GM19395 (cell line): ENCODE results near the gene PECR.
A peak's percentile ranks its signal among the peaks of the same experiment; 100 is the strongest.
"Not testable (repeated sequence)": the region's sequence is repeated elsewhere in the genome, so short reads cannot be mapped to it uniquely, and the experiment has no call there.

Source experiments
- ATAC-seq: cut with Tn5 transposase; IDR thresholded peaks from one replicate; pipeline ENCODE4 v1.9.1; 2021; ENCODE audit warnings: mild to moderate bottlenecking, moderate library complexity; ENCODE audit not compliant: unreplicated experiment

The PECR gene

DNA sequence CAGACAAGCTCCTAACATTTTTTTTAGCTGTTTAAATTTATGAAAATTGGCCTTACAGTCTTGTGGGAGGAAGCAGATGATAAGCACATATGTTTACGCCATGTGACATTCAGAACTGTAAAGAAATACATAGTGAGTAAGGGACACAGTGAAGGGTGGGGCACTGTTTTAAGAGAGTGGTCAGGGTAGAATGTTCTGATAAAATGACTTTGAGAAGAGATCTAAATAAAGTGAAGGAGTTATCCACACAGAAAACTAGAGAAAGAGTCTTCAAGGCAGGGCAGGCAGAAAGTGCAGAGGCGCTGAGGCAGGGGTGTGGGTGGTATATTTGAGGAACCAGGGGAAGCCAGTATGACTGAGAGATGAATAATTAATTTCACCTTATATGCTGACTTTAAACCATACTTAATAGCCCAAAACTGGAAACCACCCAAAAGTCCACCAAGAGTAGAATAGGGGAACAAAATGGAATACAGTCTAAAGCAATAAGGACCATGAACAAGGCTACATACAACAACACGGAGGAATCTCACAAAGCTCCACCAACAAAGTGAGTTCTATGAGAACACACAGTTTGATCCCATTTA lies 76.8 kb downstream of the PECR start:
- ATAC-seq: peak; percentile 37

DNA sequence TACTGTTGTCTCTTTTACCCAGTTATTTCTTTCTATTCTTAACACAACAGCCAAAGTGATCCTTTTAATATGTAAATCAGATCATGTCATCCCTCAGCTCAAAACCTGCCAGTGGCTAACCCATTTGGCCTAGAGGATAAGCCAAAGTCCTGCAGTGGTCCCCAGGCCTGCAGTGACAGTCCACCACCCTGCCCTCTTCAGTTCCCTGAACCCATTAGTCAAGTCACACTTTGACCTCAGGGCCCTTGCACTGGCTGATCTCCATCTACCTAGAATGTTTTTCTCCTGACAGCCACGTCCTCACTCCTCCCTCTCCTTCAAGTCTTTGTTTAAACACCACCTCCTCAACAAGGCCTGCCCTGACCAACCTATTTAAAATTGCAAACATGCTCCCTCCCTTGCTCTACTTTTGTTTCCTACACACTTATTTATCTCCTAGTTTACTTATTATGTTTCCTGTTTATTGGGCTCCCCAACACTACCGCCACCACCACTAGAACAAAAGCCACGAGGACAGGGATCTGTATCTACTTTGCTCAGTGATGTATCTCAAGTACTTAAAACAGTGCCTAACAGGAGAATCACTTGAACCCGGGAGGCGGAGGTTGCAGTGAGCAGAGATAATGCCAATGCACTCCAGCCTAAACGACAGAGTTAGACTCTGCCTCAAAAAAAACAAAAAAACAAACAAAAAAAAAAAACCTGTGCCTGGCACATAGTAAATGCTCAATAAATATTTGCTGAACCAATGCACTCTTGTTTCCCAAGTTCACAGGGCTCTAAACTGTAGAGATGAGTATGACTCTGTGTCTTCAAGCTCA lies 77.5 kb downstream of the PECR start:
- no peak for ATAC-seq

DNA sequence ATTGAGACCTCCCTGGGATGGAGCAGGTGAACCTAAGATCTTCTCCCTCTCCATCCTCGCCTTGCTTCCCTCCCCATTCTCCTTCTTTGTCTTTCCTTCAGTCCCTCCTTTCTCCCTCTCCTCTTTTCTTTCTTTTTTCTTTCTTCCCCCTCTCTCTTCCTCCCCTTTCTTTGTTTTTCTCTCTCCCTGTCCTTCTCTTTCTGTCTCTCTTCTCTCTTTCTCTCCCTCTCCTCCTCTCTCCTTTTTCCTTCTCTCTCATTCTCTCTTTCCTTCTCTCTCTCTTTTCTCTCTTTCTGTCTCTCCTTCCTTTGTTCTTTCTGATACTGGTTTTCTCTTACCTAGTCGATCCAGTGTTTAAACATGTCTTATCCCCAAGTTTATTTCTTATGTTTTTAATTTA lies 78.9 kb downstream of the PECR start:
- no peak for ATAC-seq

DNA sequence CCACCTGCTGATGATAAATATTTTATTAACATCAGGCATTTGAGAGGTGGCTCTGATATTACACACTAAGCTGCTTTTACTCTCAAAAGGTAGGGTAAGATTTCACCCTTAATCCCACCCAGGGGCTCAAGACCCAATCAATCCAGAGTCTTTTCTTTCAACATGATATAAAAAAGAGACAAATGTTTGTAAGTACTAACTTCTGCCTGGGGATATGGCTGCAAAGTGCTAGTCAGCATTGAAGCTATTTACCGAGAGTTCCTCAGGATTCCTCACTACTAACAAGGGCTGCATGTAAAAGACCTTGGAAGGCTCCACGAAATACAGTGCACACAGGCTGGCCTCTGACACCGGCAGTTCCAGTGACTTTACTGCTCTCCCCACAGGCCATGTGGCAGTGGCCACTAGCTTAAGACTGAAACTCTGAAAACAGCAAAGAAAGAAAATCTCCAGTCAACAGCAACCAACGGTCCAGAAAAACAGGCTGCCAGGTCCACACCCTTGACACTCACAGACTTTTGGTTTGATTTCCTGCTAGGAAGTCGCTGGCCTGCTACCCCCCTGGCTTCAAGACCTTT lies 79.4 kb downstream of the PECR start:
- ATAC-seq: no peak

DNA sequence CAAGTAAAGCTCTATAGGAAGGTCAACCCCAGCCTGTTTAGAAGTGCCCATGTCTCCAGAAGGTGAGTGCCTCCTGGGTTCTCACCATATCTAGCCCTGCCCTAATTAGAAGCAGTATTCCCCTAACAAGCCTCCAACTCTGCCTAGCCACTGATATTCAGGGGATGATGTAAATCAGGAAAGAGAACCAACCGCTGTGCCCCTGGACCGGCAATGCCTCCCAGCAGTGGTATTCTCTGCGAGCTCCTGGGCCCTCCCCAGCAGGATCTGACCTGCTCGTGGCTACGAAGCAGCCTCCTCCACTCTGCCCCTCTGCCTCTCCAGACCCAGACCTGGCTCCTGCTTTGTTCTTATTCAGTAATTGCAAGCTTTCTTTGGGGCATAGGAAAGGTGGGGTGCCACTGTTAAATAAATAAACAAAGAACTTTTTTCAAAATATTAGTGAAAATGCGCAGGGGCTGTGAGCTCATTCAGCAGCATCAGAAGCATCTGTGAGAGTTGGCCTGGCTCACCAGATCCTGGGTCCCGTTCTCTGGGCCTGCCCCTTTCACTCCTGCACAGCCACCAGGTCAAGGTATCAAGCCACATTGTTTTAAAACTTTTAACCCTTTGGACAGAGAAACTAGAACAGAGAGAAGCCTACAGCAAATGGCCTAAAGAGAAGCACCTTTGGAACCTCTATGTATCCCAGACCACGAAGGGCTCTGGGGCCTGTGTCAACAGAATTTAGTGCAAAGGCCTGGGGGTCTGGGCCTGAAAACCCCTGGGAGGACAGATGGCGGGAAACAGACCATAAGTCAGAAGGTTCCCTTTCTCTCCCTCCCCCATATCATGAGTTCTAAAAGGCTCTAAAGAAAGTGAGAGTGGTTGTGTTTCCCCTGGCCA lies 80.2 kb downstream of the PECR start:
- ATAC-seq: peak; percentile 24

DNA sequence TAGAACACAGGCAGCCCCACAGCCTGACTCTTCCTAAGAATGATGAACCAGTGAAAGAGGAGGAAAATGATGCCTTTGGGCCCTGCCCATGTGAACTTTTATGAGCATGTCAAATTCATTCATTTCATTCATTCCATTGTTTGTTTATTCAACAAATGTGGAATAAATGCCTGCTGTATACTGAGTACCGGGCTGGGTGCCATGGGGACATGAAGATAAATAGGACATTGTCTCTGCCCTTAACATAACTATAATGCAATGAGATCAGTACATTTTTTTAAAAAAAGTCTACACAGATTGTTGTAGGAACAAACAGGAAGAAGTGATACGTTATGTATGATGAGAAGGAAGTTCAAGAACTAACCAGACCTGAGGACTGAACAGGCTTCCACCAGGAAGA lies 83.0 kb downstream of the PECR start:
- ATAC-seq: no peak

DNA sequence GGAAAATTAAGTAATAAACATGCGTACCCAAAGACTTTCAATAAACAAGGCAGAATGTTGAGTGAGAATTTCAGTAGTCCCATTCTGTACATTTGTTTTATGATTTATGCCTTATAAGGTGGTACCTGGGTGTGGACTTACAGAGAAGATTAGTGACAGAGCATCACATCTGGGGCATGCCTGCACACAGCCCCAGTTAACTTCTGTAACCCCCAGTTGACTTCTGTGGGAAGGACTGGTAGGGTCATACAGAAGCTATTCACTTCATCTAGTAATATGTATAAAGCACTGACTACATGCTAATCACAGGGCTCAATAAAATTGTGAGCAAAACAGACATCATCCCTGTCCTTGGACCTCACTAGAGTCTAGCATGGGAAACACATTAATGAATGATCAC lies 84.4 kb downstream of the PECR start:
- ATAC-seq: no peak

DNA sequence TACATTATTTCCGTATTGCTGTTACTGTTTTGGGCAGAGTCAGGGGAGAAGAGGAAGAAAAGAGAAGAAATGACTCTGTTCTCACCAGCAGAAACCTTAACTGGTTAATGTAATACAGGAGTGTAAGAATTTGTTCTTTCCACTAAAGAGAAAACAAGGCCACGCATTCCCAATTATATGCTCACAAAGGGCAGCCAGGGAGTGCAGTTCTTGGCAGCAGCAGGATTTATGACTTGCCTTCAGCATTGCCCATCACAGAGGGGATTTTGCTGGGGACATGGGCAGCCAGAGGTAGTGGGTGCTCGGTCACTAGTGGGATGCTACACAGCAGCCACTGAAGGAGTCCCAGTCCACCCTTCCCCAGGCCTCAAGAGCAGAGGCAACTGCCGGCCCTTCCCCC lies 86.7 kb downstream of the PECR start:
- ATAC-seq: no peak

DNA sequence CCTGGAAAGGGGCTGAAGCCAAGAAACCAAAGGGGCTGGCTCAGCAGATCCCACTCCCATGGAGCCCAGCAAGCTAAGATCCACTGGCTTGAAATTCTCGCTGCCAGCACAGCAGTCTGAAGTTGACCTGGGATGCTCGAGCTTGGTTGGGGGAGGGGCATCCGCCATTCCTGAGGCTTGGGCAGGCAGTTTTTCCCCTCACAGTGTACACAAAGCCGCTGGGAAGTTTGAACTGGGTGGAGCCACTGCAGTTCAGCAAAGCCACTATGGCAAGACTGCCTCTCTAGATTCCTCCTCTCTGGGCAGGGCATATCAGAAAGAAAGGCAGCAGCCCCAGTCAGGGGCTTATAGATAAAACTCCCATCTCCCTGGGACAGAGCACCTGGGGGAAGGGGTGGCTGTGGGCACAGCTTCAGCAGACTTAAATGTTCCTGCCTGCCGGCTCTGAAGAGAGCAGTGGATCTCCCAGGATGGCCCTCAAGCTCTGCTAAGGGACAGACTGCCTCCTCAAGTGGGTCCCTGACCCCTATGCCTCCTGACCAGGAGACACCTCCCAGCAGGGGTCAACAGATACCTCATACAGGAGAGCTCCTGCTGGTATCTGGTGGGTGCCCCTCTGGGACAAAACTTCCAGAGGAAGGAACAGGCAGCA lies 92.9 kb downstream of the PECR start:
- ATAC-seq: not testable (repeated sequence)
